A673 (cell line): ENCODE results near the gene MAPKAPK2.

ENCODE experiments used
- CTCF ChIP-seq: fragments of 300-800, 200-600 bp; sonication (generic); conservative IDR thresholded peaks from 2 replicates; pipeline ENCODE4 v1.5.1; 2017; ENCODE audit warnings: low read depth, mild to moderate bottlenecking, antibody characterized with exemption, low read length, moderate library complexity, mixed read lengths
- EZH2 ChIP-seq: fragments of 200-600 bp; sonication (generic); IDR thresholded peaks from 2 replicates; pipeline ENCODE4 v1.6.1; 2017; ENCODE audit warnings: borderline replicate concordance, low read depth, mild to moderate bottlenecking, mixed read lengths, antibody characterized with exemption, low read length; ENCODE audit not compliant: poor library complexity, severe bottlenecking

GRCh38 chr1:206771338-206771692, 86.6 kb downstream of the MAPKAPK2 start:
- TF ChIP-seq CTCF (no peak), EZH2 (no peak)
